ENCODE data around the gene MXRA8. TPM values are rescaled to one million over a fixed set of nuclear protein-coding genes. Genes with fewer than 3 reads are reported as not detected.
A peak's percentile ranks its signal among the peaks of the same experiment; 100 is the strongest.

Gene MXRA8
- total RNA-seq, 1 donor from 2014 or later, result 106 TPM

DNA sequence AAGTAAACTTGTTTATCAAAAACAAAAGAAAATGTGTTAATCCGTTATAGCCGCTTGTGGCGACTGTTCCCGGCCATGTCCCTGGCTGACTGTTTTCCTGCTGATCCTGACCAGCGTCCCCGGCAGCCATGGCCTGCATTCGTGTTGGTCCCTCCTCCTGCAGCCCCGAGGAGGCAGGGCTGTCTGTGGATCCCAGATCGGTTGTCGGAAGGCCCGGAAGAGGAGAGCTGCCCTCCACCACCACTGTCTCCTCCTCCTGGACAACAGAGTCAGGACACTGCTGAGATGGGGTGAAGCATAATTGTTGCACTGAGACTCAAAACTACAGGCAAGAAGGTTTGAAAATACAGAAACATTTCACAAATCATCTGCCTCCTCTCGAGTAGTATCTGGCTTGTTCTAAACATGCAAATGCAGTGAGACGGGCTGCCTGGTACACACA lies 3.6 kb upstream of the MXRA8 start:
- H3K27me3 ChIP-seq (ENCODE audit: control insufficient read depth, insufficient read depth, low read length), result no peaks in the 10 kb centered on the region
- TF ChIP-seq, protein P1, sequence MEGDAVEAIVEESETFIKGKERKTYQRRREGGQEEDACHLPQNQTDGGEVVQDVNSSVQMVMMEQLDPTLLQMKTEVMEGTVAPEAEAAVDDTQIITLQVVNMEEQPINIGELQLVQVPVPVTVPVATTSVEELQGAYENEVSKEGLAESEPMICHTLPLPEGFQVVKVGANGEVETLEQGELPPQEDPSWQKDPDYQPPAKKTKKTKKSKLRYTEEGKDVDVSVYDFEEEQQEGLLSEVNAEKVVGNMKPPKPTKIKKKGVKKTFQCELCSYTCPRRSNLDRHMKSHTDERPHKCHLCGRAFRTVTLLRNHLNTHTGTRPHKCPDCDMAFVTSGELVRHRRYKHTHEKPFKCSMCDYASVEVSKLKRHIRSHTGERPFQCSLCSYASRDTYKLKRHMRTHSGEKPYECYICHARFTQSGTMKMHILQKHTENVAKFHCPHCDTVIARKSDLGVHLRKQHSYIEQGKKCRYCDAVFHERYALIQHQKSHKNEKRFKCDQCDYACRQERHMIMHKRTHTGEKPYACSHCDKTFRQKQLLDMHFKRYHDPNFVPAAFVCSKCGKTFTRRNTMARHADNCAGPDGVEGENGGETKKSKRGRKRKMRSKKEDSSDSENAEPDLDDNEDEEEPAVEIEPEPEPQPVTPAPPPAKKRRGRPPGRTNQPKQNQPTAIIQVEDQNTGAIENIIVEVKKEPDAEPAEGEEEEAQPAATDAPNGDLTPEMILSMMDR (IDR thresholded peaks at IDR 0.05; ENCODE audit: insufficient read depth, low read length, poor library complexity, severe bottlenecking), result no peak
- no peaks in the 10 kb centered on the region for H3K36me3 ChIP-seq (ENCODE audit: control insufficient read depth, insufficient read depth, low read length)
- no peak overlapping the region for H3K4me3 ChIP-seq (ENCODE audit: low read depth, low read length)
- DNase-seq (ENCODE audit: low read depth), result no peak

DNA sequence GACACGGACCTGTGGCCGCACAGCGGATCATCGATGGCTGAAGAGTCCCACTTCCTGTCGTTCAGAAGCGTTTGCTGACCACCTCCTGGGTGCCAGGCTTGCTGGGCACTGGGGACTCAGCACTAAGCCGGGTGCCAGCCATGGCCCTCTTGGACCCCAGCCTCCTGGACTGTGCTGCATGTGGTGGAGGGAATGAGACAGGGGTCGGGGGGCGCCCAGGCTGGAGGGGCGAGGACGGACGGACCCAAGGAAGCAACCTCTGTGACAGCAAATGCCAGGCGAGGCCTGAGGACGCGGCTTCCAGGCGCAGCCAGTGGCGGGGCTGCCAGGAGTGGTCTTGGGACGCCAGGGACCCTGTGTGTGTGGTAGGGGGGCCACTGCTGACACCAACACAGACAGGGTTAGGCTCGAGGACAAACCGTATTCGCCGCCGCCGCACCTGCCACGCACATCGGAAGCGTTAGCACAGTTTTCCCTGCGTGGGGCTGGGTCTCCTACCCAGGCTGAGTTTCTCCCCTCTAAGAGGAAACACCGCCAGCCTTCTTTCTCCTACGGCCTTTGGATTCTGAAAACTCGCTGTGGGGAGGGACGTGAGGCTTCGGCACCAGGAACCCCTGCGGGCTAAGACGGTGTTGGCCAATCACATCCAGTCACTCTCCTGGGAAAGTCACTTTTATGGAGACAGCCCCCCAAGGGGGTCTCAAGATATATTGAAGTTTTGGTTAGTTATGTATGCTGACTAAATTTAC lies 3.1 kb upstream of the MXRA8 start:
- TF ChIP-seq, protein P1 (IDR thresholded peaks at IDR 0.05; ENCODE audit: insufficient read depth, low read length, poor library complexity, severe bottlenecking), result no peak
- Histone ChIP-seq H3K4me3 (ENCODE audit: low read depth, low read length) (no peak overlapping the region), H3K36me3 (ENCODE audit: control insufficient read depth, insufficient read depth, low read length) (no peaks in the 10 kb centered on the region), H3K27me3 (ENCODE audit: control insufficient read depth, insufficient read depth, low read length) (no peaks in the 10 kb centered on the region)
- no peak for DNase-seq (ENCODE audit: low read depth)

DNA sequence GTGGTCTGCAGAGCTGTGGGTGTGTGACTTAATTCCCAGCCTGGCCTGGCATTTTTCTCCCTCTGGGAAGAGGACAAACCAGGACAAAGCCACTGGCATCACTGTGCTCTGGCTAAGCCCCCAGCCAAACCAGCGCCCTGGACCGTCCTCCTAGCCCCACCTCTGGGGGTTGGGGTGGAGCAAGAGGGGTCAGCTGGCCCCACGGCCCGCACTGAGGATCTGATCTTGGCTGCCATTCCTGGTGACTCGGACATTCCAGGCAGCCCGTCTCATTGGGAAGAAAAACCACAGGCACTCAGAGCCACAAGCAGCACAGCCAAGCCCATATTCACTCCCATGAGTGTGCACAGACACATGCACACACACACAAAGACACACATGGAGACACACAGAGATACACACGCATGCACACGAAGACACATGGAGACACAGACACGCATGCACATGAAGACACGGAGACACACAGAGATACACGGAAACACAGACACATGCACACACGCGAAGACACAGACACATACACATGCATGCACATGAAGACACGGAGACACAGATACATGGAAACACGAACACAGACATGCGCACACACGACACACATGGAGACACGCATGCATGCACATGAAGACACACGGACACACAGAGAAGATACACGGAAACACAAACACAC lies 2.3 kb upstream of the MXRA8 start:
- Histone ChIP-seq H3K4me3 (ENCODE audit: low read depth, low read length) (no peak overlapping the region), H3K27me3 (ENCODE audit: control insufficient read depth, insufficient read depth, low read length) (no peaks in the 10 kb centered on the region), H3K36me3 (ENCODE audit: control insufficient read depth, insufficient read depth, low read length) (no peaks in the 10 kb centered on the region)
- TF ChIP-seq, protein P1 (IDR thresholded peaks at IDR 0.05; ENCODE audit: insufficient read depth, low read length, poor library complexity, severe bottlenecking), result no peak
- DNase-seq (ENCODE audit: low read depth), result peak; percentile 82

DNA sequence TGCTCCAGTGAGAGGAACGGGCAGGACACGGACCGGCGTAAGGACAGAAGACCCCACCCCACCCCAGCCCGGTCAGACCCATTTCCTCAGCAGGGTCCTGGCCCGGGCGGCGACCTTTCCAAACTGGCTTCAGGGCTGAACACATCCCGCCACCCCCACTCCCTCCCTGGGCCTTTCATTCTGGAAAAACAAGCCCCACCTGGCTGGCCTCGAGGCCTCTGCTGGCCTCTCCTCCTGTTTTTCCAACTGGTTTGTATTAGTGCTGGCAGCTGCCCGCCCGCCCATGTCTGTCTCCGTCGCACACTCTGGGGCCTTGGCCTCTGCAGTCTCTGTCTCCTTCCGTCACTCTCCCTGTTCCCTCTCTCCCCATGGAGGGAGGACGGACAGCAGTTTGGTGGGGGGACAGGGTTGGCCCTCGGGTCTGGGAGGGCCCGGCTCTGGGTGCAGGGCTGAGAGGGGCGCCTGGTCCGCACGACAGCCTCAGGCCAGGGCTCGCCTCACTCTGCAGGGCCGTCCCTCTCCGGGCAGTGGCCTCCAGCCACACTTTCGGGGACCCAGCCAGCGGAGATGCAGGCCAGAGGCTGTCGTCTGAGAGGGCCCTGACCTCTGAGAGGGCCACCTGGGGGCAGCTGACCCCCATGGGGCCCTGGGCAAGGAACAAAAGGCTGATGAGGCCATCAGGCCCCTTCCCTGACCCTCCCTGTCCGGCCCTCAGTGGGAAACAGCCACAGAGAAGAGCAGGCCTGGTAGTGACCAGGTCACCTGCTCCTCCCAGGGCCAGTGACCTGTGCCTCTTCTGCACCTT lies 1.5 kb upstream of the MXRA8 start:
- Histone ChIP-seq H3K4me3 (ENCODE audit: low read depth, low read length) (no peak overlapping the region), H3K36me3 (ENCODE audit: control insufficient read depth, insufficient read depth, low read length) (no peaks in the 10 kb centered on the region), H3K27me3 (ENCODE audit: control insufficient read depth, insufficient read depth, low read length) (peaks cover under 1% of the 10 kb centered on the region)
- DNase-seq (ENCODE audit: low read depth), result no peak
- TF ChIP-seq, protein P1 (IDR thresholded peaks at IDR 0.05; ENCODE audit: insufficient read depth, low read length, poor library complexity, severe bottlenecking), result no peak

DNA sequence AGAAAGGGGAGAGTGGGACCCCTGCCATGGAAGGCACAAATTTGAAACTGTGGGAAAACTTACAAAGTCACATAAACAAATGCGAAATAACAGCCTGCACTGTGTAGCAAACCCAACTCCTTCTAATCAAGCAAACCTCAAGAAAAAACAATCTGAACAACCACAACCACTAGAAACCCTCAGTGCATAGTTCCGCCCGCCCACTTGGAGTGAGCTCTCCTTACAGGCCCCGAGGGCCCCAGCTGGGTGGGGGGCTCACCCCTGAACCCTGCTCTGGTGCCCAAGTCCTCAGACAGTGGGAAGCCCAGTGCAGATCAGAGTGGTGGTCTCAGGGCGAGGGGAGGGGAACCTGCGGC lies 931 bp upstream of the MXRA8 start:
- peaks cover 7% of the 10 kb centered on the region for H3K27me3 ChIP-seq (ENCODE audit: control insufficient read depth, insufficient read depth, low read length)
- TF ChIP-seq, protein P1 (IDR thresholded peaks at IDR 0.05; ENCODE audit: insufficient read depth, low read length, poor library complexity, severe bottlenecking), result no peak
- no peak overlapping the region for H3K4me3 ChIP-seq (ENCODE audit: low read depth, low read length)
- DNase-seq (ENCODE audit: low read depth), result no peak
- H3K36me3 ChIP-seq (ENCODE audit: control insufficient read depth, insufficient read depth, low read length), result peaks cover 1% of the 10 kb centered on the region
